ENCODE data around the gene PDE1A.

PDE1A gene

DNA sequence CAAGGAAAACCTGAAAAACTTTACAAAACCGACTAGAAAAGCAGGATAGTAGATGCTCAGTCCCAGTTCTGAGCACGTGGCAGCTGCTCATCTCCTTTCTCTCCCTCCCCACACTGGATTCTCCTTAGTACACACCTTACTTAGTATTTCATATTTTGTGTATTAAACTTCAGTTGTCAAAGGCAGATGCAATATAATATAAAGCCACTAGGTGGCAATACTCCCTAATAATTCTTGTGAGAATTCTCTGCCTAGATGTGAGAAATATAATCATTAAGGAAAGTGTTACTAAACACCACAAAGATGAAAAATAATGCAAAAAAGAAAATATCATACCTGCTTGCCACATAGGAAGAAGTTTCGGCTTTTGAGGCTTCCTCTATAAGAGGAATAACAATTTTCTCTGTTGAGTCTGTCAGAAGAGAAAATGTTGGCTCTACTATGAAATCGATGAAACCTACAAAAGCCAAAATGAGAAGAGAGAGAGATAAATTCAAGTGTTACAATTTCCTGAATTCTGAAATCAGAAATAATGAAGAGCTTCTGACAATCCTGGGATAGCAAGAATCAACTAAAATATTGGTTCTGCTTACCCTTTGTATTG lies 240.6 kb downstream of the PDE1A start:
- DNase-seq = peak; percentile 14

DNA sequence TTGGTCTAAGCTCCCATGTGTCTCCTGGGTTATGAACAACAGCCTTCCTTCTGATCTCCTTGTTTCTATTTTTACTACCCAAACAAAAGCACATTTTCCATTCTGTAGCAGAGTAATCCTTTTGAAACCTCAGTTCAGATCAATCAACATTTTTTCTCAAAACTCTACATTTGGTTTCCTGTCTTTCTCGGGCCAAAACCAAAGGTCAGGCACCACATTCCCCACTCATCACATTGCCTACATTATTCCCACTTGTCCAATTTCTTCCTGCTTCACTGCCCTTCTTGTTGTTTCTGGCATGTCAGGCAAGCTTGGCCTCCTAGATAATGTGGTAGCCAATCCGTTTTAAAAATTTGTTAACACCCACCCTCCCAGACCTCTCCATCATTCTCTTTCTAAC lies 244.4 kb downstream of the PDE1A start:
- DNase-seq = no peak

DNA sequence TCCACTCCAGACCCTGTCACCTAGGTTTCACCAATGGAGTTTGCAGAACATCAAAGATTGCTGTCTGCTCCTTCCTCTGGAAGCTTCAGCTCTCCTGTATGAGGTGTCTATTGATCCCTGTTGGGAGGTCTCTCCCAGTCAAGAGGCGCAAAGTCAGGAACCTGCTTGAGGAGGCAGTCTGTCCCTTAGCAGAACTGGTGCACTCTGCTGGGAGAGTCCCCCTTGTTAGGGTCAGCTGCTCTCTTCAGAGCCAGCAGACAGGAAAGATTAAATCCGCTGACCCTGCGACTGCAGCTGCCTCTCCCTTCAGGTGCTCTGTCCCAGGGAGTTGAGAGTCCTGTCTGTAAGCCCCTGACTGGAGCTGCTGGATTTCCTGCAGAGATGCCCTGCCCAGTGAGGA lies 245.5 kb downstream of the PDE1A start:
- DNase-seq = no peak

- DNase-seq = no peak
Observed at GRCh38 chr2:182179176-182179575, 247.7 kb downstream of the PDE1A start.

- no peak for DNase-seq
Observed at GRCh38 chr2:182173944-182174622, 252.8 kb downstream of the PDE1A start.

- no peak for DNase-seq
Observed at GRCh38 chr2:182170341-182170740, 256.5 kb downstream of the PDE1A start.

DNA sequence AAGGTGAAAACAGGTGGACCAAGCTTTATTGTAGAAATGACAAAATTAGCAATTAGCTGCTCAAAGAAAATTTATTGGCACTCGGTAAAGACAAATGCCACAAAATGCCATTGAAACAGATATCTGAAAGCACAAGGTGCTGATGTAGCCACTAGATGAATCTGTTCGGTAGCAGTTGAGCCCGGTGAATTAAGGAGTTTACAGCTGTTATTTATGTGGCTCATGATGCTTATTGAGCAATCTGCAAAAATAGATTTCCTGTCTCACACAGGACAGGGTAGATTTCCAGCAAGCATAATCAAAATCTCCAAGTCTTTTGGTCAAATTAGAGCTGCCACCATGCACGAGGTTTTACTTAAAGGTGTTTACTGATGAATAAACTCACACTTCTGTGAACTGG lies 259.0 kb downstream of the PDE1A start:
- no peak for DNase-seq

- DNase-seq = no peak
Observed at GRCh38 chr2:182166841-182167240, 260.0 kb downstream of the PDE1A start.

- no peak for DNase-seq
Observed at GRCh38 chr2:182166406-182166805, 260.4 kb downstream of the PDE1A start.

GRCh38 chr2:182165202-182165601 lies 261.6 kb downstream of the PDE1A start:
- DNase-seq = no peak

- no peak for DNase-seq
Observed at GRCh38 chr2:182164686-182165085, 262.1 kb downstream of the PDE1A start.

DNA sequence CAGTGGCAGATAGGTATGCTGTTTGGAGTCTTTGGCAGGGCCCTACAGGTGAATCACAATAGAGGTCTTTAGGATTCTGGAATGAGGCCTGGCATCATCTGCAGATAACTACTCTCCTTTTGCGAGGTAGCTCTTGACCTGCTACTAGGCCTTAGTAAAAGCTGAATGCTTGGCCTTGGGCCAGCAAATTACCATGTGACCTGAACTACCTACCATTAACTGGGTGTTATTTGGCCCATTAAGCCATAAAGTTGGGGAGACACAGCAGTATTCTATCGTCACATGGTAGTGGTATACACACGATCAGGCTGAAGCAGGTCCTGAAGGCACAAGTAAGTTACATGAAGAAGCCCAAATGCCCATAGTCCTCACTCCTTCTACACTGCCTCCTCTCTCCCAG lies 263.0 kb downstream of the PDE1A start:
- DNase-seq = no peak

DNA sequence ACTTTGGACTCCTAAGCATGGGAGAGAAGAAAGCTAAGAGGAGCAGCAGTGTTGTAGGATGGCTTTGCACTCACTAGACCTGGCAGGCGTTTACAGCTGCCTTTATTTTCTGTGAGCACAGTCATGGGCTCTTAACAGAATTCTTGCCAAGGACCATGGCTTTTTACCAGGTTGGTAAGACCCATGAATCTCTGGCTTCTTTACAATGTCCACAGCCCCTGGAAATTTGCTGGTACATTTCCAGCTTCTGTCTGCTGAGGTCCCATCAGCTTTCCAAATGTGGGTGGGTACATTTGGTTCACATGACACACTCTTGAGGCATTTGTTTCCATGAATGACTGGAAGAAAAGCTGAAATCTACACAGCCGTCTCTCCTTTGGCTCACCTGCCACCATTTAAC lies 278.5 kb downstream of the PDE1A start:
- DNase-seq = no peak

DNA sequence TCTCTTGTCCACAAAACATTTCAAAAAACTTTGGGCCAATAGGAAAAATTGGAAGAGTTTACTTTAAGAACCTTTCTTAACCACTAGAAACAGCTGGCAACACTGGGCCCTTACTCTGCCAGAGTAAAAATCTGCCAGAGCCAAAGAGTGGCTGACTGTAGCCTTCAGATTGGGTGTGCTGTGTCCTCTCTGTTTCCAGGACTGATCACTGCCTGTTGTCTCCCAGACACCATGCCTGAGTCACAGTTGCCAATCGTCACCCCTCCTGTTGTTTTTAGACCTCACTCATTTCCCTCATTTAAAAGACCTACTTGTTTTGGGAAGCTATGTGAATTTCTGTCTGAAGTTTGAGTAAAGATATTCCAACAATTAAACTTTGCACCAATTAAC lies 282.1 kb downstream of the PDE1A start:
- no peak for DNase-seq

GRCh38 chr2:182144041-182144775 lies 282.6 kb downstream of the PDE1A start:
- DNase-seq = no peak

GRCh38 chr2:182142062-182142461 lies 284.8 kb downstream of the PDE1A start:
- no peak for DNase-seq

- DNase-seq = no peak
Observed at GRCh38 chr2:182134201-182134600, 292.6 kb downstream of the PDE1A start.

DNA sequence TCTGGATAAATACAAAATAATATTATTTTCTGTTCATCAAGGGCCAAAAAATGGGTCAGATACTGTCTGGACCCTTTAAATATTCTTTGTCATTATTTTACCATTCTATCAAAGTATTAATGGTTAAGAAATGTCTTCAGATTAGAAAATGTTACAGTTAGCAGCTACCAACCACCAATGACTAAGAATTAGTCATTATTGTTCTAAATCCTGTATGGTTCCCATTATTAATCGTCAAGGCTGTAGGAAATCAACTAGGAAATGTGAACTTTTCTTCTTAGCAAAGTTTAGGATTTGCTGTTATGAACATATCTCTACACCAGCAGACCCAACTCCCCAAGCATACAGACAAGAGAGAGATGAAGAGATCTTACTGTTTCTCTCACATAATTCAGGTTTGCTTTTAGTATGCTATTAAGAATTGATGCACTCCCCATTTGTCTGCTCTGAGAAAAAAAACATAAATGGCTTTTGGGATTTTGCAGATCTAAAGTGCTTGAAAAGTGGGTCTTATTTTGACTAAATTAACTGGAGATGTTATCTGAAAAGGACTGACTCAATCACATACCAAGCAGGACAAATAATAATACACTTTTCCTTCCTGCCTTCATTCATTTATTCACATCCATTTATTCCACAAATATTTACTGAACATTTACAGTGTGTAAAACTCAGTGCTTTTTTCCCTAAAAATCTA lies 293.5 kb downstream of the PDE1A start:
- DNase-seq = no peak

GRCh38 chr2:182132605-182133004 lies 294.2 kb downstream of the PDE1A start:
- no peak for DNase-seq

DNA sequence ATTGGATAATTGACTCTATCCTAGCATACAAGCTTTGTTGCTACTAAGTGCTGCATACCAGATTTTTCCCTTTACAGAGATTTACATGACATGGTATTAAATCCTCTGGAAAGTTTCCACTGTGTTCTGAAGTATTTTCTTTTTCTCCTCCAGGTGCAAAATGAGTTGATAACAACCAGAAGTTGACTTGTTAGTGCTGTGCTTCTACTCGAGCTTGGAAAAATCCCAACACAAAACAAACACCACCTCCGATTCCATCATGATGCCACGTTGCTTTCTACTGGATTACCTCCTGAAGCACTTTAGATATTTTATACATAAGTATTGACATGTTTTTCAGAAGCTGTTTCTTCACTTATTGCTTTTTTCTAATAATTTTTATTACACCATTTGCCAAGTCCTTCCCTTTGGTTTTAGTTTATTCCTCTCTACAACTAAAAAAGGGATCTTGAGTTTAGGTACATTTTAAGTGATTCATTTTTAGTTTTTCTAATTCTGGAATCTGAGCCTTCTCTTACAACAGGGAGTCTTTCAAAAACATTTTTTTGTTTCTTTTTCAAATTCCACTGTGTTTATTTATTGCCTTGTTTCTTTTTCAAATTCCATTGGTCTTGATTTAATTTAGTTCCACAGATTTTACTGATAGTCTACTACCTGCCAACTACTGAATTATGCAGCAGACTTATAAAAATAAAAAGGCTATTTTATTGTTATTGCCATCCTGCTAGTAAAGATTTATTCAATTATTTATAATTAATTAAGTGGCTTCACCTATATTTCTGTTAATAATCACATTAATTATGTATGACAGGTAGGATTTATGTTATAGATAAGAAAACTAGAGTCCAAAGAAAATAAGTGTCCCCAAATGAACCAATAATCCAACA lies 297.8 kb downstream of the PDE1A start:
- no peak for DNase-seq

DNA sequence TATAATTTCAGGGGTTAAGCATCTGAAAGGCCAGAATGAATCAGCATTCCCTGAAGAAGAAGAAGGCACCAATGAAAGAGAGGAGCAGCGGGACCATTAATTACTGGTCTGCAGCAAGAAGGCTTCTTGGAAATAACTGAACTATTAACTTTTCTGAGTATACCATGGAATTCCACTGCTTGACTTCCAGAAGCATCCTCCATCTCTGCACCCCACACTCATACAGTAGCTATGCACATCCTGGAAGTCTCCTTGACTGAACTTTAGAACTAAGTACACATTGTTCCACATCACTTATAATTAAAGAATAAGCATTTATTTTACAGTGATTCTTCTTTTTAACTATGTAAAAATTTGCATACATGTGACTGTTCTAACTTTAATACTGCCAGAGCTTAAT lies 309.6 kb downstream of the PDE1A start:
- DNase-seq = no peak

- no peak for DNase-seq
Observed at GRCh38 chr2:182116774-182117173, 310.1 kb downstream of the PDE1A start.

- DNase-seq = no peak
Observed at GRCh38 chr2:182115258-182115657, 311.6 kb downstream of the PDE1A start.
